Stimulated activated CD4-positive, alpha-beta T cell treated with anti-CD3 and anti-CD28 coated beads, TNF-alpha, amount 100 ng/mL, for 24 hours (primary cell): ENCODE measurements around the gene RAI14.

Experiments used
- DNase-seq, 3 experiments: peaks; one replicate each; pipeline ENCODE4 v3.0.0-alpha.2; 2020; ENCODE audit warnings: low read depth in 3 of 3

Gene RAI14

DNA sequence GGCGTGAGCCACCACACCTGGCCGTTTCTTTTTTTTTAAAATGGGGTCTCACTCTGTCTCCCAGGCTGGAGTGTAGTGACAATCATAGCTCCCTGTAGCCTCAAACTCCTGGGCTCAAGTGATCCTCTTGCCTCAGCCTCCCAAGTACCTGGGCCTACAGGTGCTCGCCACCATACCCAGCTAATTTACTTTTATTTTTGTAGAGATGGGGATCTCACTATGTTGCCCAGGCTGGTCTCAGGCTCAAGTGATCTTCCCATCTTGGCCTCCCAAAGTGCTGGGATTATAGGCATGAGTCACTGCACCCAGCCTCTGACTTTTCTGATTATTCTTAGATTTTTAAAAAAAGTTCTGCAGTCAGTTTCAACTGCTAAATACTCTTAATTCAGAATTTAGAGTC is 21.3 kb downstream of the RAI14 start:
- no peak for DNase-seq

DNA sequence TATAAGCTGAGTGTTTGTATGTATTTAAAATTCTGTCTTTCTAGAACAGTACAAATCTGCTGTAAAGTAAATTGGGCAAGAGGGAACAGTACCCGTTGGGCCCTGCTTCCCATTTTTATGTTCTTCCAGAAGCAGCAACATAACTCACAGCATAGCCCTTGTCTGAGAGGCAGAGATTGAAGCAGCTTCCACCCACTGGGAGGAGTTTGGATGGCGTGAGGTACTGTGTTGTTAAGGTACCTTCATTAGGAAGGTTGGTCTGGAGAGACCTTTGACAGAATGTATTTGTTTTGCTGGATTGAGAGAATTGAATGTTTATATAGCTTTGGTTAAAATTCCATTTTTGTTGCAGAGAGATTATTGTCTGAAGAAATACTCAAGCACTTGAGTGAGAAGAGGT is 24.8 kb downstream of the RAI14 start:
- no peak for DNase-seq

DNA sequence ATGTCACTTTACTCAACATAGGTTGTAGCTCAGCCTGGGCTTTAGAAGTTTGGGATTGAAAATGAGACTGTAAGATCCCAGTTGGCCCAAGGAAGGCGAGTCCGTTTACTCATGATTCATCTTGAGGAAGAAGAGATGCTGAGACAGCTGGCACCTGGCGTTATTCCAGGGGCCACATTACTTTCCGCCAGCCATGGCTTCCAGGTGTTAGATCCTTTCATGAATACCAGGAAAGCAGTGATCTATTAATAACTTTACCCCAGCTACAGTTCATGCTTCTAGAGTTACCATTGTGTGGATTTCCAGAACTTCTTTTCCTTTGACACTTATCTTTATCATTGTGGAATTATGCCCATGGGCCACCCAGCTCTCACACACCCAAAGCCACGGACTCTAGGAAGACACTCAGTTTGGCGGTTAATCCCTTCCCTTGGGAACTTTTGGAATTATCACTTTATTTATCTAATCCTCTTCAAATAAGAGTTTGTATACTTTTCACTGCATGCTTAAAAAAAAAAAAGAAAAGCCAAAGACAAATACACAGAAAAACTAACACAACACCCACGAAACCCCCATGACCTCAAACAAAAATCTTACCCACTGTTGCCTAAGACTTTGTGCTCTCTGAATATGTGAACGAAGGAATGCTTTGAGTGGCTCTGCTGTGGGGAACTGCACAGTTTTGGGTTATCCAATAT is 26.9 kb downstream of the RAI14 start:
- DNase-seq: no peak

DNA sequence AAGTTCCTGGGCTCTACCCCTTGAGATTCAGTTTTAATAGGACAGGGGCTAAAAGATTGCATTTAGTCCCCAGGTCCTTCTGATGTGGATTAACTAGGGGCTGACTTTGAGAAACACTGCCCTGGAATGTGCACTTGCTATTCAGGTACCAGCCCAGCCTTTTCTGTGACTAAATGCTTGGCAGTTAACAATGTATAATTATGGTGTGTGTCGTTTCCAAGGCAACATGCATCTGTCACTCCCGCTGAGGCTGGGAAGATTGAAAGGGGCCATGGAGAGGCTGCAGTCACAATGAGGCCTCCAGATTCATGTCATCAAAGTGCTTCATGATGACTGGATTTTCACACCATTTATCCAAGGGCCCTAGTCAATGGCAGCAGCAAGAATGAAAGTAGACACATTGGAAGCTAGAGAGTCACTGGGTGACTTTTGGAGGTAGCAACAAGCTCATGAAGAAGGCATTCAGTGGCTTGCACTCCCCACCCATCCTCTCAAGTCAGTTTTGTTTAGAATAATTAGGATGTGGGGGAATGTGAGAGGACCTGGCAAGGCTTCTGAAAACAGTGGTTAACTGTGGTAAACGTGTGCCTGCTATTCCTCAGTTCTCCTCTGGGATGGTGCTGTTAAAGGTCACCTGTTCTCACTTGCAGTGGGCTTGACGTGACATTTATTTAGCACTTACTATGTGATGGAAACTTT is 28.3 kb downstream of the RAI14 start:
- DNase-seq: no peak

DNA sequence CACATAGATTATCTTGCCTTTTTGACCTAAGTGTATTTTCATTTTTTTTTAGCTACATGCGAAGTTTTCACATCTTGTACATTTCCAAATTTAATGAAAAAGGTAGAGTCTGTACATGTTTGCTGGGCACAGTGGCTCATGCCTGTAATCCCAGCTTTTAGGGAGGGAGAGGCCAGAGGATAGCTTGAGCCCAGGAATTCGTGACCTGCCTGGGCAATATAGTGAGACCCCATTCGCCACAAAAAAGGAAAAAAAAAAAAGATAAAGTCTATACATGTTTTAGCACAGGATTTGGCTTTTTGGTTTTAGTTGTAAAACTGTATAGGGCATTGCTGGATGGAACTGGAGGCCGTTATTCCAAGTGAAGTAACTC is 28.8 kb downstream of the RAI14 start:
- no peak for DNase-seq

DNA sequence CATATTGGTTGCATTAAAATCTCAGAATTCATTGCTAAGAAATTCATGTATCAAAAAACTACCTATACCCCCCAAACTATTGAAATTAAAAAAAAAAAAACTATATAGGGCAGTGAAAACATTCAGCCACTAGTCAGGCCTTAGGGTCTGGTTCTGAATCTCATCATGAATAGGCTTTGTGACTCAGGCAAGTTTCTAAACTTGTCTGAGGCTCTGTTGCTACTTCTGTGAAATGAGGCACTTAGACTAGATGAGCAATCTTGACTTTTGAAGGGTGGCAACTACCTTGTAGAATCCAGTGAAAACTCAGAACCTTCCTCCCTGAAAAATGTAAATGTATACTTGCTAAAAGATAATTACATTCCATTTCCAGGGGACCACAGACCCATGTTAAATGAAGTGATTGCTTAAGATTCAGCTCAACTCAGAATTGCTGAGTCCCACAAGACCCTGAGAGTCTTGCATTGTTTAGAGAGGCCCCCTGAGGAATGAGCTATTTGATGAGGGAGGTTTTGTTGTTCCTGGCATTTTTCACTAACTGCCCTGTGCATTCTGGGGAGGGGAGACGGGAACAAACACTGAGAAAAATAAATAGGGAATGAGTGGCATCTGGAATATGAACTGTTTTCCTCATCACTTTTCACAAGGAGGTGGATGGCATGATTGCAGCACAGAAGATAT is 29.5 kb downstream of the RAI14 start:
- DNase-seq: no peak

DNA sequence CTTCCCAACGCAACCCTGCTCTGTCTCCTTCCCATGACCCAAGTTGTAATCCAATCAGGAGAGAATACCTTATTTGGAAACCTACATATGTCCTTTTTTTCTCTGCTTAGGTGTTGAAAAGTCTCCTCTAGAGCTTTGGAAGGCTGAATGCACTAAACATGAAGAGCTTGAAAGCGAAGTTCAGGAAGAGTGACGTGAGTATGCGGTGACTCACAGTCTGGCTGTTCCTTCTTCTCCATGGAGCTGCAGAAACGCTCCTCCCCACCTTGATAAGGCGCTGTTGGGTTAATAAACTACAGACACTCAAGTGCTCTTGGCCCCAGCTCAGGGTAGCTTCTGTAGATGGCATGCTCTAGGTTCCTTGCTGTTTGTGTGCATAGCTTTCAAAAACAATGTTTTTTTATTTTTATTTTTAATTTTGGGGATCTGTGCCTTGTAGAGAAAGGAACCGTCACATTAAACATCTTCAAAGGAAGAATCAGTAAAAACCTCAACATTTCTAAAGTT is 30.7 kb downstream of the RAI14 start:
- no peak for DNase-seq

DNA sequence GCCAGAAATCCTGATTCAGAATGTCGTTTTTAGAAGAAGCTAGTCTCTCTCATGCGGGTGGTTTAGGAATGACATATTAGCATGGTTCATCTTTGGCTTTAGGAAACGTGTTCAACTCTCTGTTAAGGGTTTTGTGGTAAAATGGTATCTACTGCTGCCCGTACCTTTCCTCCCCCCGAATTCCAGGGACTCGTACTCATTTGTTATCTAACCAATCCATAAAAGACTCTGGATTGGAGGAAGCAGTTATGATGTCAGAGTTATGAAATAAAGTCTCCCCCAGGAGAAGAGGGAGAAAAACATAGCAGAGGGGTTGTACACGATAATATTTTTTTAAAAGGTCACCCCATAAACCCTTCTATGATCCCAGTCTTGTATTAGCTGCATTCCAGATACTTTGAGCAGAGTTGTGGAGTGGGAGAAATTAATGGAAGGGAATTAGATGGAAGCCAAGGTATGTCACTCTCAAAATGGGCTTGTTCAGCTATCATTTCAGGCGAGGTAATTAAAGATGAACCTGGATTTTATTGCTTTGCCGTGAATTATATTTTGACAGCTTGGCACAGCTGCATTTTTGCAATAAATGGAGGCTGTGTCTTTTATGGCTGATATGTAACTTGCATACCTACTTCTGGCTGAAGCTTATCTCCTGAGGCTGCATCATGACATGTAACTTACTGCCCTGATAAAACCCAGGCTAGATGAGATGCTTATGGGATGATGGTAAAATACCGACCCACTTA is 31.3 kb downstream of the RAI14 start:
- no peak for DNase-seq

DNA sequence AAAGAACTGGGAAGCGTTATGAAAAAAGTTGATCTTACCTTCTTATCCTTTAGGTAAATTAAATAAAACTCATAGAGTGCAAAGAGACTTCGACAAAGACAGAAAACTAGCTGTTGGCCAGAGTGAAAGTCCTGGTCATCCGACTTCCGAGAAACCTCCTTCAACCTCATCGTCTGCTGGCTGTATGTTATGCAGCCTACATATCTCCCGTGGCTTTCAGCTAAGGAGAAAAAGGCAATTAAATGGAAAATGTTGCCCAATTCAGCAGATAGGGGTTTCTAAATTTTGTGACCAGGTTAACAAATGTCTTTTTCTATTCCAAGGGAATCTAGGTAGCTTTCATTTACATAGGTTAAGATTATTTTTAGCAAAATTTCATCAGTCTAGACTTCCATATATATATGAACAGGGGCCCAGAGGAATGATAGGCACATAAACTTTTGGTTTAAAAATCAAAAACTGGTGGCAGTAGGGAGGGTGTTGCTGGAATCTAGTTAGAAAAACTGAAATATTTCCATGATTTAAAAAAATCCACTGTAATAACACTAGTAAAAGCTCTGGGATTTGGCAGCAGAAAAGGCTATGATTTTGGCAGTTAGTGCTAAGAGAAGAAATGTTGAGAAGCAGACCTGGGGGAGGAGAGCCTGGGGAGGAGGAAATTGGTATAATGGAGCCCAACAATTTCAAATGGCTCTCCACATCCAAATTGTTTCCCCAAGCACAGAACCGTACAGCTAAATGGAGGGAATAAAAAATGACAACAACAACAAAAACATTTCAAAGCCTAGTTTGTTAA is 32.1 kb downstream of the RAI14 start:
- no peak for DNase-seq

DNA sequence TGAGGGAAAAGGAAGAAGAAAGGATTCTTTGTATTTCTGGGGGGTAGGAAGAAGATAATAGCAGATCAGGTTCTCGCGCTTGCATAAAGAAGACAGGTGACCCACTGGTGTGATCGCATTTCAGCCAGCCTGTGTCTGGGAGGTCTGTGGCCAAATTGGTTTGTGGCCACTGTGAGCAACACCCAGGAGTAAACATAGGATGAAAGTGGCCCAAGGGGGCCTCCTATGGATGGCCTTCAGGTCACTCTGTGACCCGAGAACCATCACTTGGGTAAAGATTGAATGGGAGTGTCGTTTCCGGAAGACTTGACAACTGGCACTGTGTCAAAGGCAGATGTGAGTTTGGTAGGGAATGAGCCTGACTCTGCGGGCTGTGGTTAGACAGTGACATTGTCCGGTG is 34.2 kb downstream of the RAI14 start:
- DNase-seq: no peak

DNA sequence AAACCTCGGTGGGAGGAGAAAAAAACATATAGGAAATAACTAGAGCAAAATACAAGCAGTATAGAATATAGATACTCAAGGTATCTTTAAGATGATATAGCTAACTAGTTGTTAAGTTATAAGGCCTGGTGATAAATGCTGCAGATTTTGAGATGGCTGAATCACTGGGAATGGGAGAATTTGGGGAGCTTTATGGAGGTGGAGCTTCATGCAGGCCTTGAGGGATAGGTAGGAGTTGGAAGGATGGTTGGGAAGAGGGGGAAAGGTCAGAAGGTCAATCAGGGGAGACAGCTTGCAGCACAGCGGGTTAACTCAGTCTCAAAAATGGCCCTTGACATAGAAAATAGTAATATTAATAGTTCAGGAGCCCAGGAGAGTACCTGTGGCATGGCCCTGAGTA is 34.8 kb downstream of the RAI14 start:
- DNase-seq: no peak

DNA sequence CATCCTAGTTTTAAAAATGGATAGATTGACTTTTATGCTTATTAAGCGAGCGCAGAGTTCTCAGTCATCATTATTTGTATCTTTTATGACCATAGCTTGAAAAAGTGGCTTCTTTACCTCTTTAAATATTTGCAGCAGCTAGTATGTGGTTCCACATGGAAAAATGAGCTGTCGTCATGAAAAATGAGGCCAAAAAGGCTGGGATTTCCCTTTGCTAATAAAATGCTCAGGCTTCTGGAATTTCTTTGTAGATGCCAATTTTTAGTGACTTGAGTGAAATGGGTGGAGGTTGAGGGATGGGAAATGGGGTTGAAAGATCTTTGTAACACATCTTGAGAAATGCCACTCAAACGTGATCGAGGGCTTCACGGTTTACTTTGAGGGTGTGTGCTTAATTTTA is 35.2 kb downstream of the RAI14 start:
- DNase-seq: no peak

DNA sequence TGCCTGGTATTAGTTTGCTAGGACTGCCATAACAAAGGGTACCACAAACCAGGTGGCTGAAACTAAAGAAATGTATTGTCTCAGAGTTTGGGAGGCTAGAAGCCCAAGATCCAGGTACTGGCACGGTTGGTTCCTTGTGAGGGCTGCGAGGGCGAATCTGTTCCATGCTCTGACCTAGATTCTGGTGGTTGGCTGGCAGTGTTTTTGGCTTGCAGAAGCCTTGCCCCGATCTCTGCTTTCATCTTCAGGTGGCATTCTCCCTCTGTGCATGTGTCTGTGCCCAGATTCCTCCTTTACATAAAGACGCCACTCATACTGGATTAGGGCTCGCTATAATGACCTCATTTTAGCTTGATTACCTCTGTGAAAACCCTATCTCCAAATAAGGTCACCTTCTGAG is 36.7 kb downstream of the RAI14 start:
- no peak for DNase-seq

DNA sequence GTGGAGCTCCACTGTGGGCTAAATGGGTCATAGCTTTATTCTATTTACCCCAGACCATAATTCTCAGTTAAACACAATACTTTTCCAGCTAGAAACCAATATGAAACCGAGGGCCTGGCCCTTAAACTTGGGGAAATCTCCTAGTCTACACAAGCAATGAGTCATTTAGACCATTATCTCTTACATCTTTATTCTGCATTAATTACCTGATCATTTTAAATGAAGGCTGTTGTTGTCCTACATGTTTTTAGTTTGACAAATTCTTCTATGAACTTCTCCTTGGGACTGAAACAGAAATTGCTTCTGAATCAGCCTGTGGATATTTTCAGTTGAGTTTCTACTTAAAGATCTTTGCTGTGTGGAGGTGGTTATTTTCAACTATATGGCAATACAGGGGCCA is 37.9 kb downstream of the RAI14 start:
- no peak for DNase-seq

DNA sequence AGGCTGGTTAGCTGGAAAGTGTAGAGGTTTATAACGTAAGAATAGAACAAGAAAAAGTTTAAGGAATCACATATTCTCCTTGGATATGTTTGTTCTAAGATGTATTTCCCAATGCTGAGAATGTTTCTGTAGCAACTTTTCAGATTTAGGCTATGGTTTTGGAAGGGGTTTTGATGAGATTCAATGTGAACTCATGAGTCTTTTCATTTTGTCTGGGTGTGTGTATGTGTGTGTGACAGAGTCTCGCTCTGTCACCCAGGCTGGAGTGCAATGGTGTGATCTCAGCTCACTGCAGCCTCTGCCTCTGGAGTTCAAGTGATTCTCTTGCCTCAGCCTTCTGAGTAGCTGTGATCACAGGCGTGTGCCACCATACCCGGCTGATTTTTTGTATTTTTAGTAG is 38.6 kb downstream of the RAI14 start:
- DNase-seq: no peak

DNA sequence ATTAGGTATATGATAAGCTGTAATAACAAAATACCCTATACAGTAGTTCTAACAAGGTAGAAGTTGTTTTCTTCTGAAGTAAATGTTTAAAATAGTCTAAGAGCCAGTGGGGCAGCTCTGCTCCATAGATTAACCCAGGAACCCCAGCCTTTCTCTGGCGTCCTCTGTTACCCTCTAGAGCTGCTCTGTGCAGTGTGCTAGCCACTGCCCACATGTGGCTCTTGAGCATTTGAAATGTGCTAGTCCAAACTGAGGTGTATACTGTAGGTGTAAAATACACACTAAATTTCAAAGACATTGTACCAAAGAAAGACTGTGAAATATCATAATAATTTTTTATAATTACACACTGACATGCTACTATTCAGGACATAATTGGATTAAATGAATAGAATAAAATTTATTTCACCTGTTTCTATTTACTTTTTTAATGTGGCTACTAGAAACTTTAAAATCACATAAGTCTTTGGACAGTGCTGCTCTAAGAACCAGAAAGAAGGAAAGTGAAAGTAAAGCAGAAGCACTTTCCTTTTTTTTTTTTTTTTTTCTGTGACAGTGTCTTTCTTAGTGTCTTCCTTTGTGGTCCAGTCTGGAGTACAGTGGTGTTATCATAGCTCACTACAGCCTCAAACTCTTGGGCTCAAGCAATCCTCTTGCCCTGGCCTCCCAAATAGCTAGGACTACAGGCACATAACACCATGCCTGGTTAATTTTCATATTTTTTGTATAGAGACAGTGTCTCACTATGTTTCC is 39.3 kb downstream of the RAI14 start:
- DNase-seq: no peak

DNA sequence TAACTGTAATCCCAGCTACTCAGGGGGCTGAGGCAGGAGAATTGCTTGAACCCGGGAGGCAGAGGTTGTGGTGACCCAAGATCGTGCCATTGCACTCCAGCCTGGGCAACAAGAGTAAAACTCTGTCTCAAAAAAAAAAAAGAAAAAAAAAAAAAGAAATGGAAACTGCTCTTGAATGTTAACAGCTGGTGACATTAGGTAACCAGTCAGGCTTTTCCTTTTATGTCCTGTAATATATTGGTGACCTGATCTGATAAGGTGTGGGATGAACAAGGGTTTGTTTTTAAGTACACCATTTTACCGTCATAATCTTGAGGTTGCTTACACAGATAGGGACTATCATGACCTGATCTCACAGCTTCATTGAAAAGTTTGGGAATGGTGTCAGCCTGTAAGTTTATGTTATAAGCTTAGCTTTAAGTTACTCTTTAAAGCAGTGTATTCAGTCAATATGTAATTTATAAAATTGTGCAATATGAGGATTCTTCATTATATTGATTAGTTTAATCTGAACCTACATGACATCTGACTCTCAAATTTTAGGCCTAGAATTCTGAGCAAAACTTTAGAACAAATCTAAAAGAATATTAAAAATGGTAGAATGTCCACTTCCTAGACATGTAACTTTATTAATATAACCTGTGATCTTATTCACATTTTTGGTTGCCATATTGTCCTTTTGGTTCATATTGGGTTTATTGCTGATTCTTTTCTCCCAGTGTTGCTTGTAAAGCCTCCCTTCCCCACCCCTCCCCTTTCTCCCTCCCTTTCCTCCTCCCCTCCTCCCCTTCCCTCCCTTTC is 41.4 kb downstream of the RAI14 start:
- DNase-seq: no peak

DNA sequence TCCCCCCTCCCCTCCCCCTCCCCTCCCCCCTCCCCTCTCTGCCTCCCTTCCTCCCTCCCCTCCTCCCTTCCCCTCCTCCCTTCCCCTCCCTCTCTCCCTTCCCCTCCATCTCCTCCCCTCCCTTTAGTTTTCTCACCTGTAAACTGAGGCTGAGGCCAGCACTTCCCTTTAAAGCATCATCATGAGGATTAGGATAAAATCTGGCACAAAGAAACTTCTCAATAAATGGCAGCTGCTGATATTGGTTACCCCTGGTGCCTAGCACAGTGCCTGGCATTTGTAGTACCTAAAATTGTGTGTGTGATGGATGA is 41.9 kb downstream of the RAI14 start:
- no peak for DNase-seq

DNA sequence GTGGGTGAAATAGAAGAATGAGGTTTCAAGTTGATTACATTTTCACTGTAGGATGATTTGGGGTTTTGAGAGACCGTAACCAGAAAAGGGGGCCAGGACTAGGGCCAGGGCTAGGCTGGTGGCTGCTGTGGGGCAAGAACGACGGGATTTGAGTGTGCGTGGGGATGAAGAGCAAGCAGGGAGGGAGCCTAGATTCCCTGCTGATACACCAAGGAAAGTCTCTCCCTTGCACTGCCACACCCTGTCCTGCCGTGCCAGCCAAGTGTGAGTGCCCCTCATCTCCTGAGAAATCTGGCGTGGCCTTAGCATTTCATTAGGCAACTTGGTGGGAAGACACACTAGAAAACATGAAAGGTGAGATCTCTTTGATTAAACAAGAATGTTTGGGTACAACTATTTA is 42.6 kb downstream of the RAI14 start:
- DNase-seq: no peak
